ENCODE measurements around the gene EBI3. TPM values are rescaled to one million over a fixed set of nuclear protein-coding genes. Genes with fewer than 3 reads are reported as not detected.
A peak's percentile ranks its signal among the peaks of the same experiment; 100 is the strongest.

Gene EBI3
- total RNA-seq (2014; rRNA removed) (not detected in 2 replicates), Bru-seq, nascent RNA (percentile 8 among the genes with signal in this experiment), BruChase-seq, experiment 1, labeled RNA remaining after a 6-hour chase (percentile 12 among the genes with signal in this experiment), BruChase-seq, experiment 2, labeled RNA remaining after a 2-hour chase (not detected)
- long read RNA-seq, result 0 reads

DNA sequence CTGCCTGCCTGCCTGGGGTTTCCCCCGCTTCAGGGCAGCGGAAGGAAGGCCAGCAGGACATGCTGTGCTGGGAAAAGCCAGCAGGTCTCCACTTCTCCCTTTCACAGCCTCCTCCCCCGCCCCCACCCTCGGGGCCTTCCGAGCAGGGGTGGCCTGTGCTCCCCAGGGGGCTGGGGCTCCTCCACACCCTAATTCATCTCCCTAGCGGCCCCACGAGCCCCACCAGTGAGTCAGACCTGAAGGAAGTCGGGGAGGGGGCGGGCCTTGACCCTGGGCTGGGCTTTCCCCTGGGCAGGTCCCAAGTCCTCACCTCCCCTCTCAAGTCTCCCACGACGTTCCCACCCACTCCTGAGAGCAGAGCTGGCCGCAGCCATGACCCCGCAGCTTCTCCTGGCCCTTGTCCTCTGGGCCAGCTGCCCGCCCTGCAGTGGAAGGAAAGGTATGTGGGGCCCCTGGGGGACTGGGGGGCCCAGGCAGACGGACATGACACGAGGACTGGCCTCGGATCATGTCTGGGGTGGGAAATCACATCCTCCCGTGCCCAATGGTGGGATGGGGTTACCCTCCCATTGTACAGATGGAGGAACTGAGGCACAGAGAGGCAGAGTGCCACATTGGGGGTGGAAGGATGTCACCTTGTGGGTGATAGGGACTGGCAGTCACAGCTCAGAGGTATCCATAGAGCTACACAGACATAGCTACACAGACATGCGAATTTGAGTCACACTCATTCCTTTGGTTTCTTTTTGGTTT is at the start of gene EBI3:
Gene EBI3, plus strand, starts transcription at position 345 of the 753 bp plus-strand sequence. Its CDS starts 28 bp downstream, at position 373.
- H3K27me3 ChIP-seq (ENCODE audit: low read length), result 0 out of 2 replicates have a peak, but pooled peaks cover 7% of the 10 kb centered on the region
- no peak within 1 kb of the TSS for H3K27ac ChIP-seq (ENCODE audit: low read length)
- no peaks in the 10 kb centered on the region for H3F3A ChIP-seq (ENCODE audit: low read length, unreplicated experiment)
- intact Hi-C loops (cut with micrococcal nuclease), result no loop called here
- no TSS peak for BruUV-seq (replicated peaks)
- H2AFZ ChIP-seq (ENCODE audit: low read length), result 0 out of 2 replicates have a peak within 1 kb of the TSS, but pooled peaks have one; percentile 6
- H3K4me3 ChIP-seq (ENCODE audit: low read length), result no peak within 1 kb of the TSS
- ChIA-PET POLR2A (ENCODE audit: unreplicated experiment) (no interaction called here), CTCF (interaction anchor here (0.6 kb wide), 1 partner anchor 407 kb away, joined by 5 read pairs; no protein-coding TSS in a partner anchor)
- peak; percentile 51 for ATAC-seq
- no peaks in the 10 kb centered on the region for H4K20me1 ChIP-seq (ENCODE audit: low read length)
- H3K4me1 ChIP-seq (ENCODE audit: insufficient read depth, low read length), result peaks cover 7% of the 10 kb centered on the region; the same call in 1 of the 2 replicates
- peak within 1 kb of the TSS; percentile 19; the same call in 1 of the 2 replicates for H3K4me2 ChIP-seq (ENCODE audit: low read length)
- TF ChIP-seq EZH2 (IDR thresholded peaks at IDR 0.05; ENCODE audit: low read length, unreplicated experiment) (no peak), EZH2phosphoT487 (IDR thresholded peaks at IDR 0.05; ENCODE audit: borderline replicate concordance, low read length) (no peak)
- TF ChIP-seq, protein P1, sequence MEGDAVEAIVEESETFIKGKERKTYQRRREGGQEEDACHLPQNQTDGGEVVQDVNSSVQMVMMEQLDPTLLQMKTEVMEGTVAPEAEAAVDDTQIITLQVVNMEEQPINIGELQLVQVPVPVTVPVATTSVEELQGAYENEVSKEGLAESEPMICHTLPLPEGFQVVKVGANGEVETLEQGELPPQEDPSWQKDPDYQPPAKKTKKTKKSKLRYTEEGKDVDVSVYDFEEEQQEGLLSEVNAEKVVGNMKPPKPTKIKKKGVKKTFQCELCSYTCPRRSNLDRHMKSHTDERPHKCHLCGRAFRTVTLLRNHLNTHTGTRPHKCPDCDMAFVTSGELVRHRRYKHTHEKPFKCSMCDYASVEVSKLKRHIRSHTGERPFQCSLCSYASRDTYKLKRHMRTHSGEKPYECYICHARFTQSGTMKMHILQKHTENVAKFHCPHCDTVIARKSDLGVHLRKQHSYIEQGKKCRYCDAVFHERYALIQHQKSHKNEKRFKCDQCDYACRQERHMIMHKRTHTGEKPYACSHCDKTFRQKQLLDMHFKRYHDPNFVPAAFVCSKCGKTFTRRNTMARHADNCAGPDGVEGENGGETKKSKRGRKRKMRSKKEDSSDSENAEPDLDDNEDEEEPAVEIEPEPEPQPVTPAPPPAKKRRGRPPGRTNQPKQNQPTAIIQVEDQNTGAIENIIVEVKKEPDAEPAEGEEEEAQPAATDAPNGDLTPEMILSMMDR (conservative IDR thresholded peaks at IDR 0.05; ENCODE audit: low read depth, low read length), result no peak
- H3K9me3 ChIP-seq (ENCODE audit: low read length), result no peaks in the 10 kb centered on the region
- no peak within 1 kb of the TSS for H3K9ac ChIP-seq (ENCODE audit: low read length)
- no peaks in the 10 kb centered on the region for H3K79me2 ChIP-seq (ENCODE audit: low read length)
- no peaks in the 10 kb centered on the region for H3K9me2 ChIP-seq (replicated peaks; ENCODE audit: low read length)
- DNase-seq, result no peak
- H3K36me3 ChIP-seq (ENCODE audit: low read depth, low read length), result no peaks in the 10 kb centered on the region

DNA sequence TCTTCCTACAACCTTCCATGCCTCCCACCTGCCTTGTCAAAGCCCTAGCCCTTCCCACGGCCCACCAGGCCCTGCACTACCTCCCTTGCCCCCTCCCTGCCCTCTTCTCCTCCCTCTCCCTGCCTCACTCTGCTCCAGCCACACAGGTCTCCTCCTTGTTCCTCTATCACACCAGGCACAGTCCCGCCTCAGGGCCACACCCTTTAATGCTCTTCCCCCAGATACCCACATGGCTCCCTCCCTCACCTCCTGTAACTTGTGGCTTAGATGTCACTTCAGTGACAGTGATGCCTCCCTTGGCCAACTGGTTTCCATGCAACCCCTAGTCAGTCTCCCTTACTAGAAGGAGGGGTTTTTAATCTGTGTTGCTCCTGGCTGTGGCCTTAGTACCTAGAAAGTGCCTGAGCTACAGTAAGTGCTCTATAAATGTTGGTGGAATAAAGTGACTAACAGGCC is 48.2 kb upstream of the EBI3 start:
- intact Hi-C loops (cut with micrococcal nuclease), result no loop called here
- no peak overlapping the region for H2AFZ ChIP-seq (ENCODE audit: low read length)
- POLR2A ChIA-PET (ENCODE audit: unreplicated experiment), result no interaction called here
- no peak overlapping the region for H3K9ac ChIP-seq (ENCODE audit: low read length)
- H3K4me3 ChIP-seq (ENCODE audit: low read length), result peak overlapping the region; percentile 93; the same call in 1 of the 2 replicates
- no peak overlapping the region for H3K27ac ChIP-seq (ENCODE audit: low read length)
- TF ChIP-seq, protein P1 (conservative IDR thresholded peaks at IDR 0.05; ENCODE audit: low read depth, low read length), result no peak
- no peak for TF ChIP-seq EZH2 (IDR thresholded peaks at IDR 0.05; ENCODE audit: low read length, unreplicated experiment)
- TF ChIP-seq EZH2phosphoT487 (IDR thresholded peaks at IDR 0.05; ENCODE audit: borderline replicate concordance, low read length), result no peak
- ATAC-seq (no peak), DNase-seq (no peak)
- no peaks in the 10 kb centered on the region for H3K27me3 ChIP-seq (ENCODE audit: low read length)
- BruUV-seq (replicated peaks), result no TSS peak
- no peaks in the 10 kb centered on the region for H3F3A ChIP-seq (ENCODE audit: low read length, unreplicated experiment)
- H3K4me1 ChIP-seq (ENCODE audit: insufficient read depth, low read length), result peaks cover 8% of the 10 kb centered on the region; the same call in 1 of the 2 replicates
- CTCF ChIA-PET, result no interaction called here
- peaks cover 12% of the 10 kb centered on the region for H3K79me2 ChIP-seq (ENCODE audit: low read length)
- no peaks in the 10 kb centered on the region for H3K9me2 ChIP-seq (replicated peaks; ENCODE audit: low read length)
- H3K9me3 ChIP-seq (ENCODE audit: low read length), result no peaks in the 10 kb centered on the region
- no peaks in the 10 kb centered on the region for H4K20me1 ChIP-seq (ENCODE audit: low read length)
- H3K36me3 ChIP-seq (ENCODE audit: low read depth, low read length), result no peaks in the 10 kb centered on the region
- H3K4me2 ChIP-seq (ENCODE audit: low read length), result peak overlapping the region; percentile 79

Data from PC-3 (cell line).